ENCODE data around the gene MYBL2.

MYBL2 gene

DNA sequence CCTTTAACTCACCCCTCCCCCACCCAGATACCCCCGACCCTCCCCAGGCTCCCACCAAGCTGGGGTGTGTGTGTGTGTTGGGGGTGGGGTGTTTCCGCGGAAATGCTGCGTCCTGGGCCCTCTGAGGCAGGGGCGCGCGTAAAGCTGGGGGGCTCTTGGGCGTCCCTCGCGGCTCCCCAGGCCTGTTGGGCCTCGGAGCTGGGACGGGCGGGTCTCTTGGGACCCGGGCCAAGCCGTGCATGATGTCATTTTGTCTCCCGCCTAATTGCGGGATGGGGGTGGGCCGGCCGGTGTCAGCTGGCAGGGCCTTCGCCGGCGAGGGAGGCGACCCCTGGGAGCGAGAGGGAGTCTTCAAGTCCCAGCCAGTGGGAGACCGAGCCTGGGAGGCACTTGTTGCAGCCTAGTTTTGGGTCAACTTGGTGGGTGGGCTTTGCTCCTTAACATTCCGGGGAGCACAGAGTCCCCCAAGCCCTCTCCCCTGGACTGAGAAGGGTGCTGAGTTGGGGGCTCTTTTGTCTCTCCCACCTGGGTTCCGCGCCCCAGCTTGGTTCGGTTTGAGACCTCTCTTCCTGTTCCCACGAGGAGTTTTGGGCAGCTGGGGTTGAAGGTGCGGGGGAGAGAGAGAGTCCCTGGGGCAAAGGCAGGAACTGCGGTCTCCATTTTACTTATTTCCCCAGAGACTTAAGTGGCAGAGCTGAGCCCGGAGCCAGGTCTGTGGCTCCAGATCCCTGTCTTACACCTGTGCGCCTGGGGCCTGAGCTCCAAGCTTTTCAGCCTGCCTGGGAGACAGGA is 623 bp downstream of the MYBL2 start:
- peak; percentile 91 to 93 for DNase-seq
- no peak for TF ChIP-seq GATA1 (IDR thresholded peaks at IDR 0.05; ENCODE audit: low read depth, low read length)
- no peak for TF ChIP-seq POLR2A (IDR thresholded peaks at IDR 0.05; ENCODE audit: low read length)

DNA sequence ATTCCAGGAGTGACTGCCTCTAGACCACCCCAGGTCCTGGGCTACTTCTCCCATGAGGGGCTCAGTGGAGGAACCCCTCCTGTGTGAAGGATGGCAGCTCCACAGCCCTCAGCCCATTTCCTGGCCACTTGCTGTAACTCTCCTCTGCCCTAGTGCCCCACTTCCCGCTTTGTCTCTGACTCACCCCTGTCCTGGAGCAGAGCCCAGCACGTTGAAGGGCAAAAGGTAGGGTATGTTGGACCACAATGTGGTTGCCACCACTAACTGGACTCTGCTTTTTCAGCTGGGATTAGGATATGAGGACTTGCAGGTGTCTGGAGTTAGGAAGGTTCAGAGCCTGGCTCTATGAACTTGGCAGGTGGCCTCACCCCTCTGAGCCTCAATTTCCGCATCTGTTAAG is 2.4 kb downstream of the MYBL2 start:
- peak; percentile 26 to 40 for DNase-seq
- TF ChIP-seq POLR2A (IDR thresholded peaks at IDR 0.05; ENCODE audit: low read length) (no peak), GATA1 (IDR thresholded peaks at IDR 0.05; ENCODE audit: low read depth, low read length) (no peak)

DNA sequence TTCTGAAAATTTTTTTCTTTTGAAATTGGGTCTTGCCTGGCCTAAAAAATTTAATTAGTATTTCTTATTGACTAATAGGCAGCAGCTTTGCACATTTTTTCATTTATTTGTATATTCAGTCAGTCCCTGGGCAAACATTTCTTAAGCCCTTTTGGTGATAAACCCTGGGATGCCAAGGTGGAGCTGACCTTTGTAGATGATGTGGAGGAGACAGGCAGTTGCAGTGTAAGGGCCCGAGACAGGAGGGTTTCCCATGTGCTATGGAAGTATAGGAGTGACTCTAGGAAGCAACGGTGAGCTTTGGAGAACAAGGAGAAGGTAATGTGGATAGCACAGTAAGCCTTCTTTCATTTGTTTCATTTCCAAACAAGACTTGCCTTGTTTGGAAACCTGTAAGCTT is 3.5 kb downstream of the MYBL2 start:
- no peak for TF ChIP-seq GATA1 (IDR thresholded peaks at IDR 0.05; ENCODE audit: low read depth, low read length)
- TF ChIP-seq POLR2A (IDR thresholded peaks at IDR 0.05; ENCODE audit: low read length), result no peak
- DNase-seq, result peak in 1 of 2 experiments; percentile 9

DNA sequence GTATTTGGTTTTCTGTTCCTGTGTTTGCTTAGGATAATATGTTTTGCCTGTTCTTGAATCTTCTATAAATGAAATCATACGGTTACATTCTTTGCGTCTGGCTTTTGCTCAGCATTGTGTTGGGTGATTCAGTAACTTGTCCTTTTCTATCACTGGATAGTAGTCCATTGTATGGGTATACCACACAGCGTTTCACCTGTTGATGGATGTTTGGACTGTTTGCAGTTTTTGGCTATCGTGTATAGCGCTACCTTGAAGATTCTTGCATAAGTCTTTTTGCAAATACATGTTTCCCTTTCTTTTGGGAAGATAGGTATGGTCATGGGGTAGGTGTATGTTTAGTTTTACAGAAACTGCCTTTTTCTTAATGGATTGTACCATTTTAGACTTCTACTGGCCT is 9.5 kb downstream of the MYBL2 start:
- TF ChIP-seq GATA1 (IDR thresholded peaks at IDR 0.05; ENCODE audit: low read depth, low read length) (no peak), POLR2A (IDR thresholded peaks at IDR 0.05; ENCODE audit: low read length) (no peak)
- DNase-seq, result no peak

DNA sequence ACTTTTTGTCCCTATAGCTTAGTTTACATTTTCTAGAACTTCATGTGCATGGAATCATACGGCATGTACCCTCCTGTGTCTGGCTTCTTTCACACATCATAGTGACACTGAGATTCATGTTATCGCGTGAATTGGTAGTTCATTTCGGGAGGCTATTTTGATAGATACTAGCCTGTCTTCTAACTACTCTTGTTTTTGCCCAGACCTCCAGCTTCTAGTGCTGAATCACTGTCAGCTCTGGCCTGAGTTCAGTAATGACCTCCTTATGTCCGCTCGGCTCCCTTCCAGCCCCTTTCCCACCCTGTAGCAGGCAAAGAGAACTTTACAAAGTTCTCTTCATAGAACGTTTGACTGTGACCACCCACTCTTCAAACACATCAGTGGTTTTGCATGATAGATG is 14.1 kb downstream of the MYBL2 start:
- no peak for DNase-seq
- TF ChIP-seq POLR2A (IDR thresholded peaks at IDR 0.05; ENCODE audit: low read length) (no peak), GATA1 (IDR thresholded peaks at IDR 0.05; ENCODE audit: low read depth, low read length) (no peak)

DNA sequence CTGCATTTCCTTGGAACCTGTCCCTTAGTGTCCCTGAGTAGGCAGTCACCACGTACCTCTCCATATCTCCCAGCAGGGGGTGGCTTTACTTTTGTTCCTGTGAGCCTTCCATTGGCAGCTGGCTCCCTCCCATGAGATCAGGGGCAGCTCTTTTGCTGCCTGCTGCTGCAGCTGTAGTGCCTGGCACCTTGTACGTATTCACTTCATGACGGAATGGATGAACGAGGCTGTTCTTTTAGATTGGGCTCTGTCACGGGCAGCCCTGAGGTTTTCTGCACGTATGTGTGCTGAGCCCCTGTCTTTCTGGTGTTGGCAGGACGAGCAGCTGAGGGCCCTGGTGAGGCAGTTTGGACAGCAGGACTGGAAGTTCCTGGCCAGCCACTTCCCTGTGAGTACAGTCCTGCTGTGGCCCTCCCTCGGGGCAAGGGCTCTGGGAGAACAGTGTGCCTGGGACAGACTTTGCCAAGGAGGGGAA is 14.6 kb downstream of the MYBL2 start:
- DNase-seq, result no peak
- TF ChIP-seq POLR2A (IDR thresholded peaks at IDR 0.05; ENCODE audit: low read length) (no peak), GATA1 (IDR thresholded peaks at IDR 0.05; ENCODE audit: low read depth, low read length) (no peak)

DNA sequence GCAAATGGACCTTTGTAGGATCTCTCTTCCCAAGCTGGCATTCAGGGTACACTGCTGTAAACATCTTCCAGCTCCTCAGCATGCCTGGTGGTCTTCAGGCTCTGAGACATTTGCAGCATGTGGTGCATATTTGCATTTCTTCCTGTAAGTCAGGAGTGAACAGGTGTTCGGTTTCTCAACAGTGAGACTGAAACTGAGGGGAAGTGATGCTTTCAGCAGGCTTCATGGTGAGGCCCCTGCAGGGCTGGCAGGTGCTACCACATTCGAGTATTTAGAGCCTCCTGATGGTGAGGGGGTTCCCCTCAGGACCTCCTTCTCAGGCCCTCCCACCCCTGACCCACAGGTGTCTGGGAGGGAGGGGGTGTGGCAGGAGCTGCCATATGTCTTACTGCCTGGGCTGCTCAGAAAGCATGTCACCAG is 15.1 kb downstream of the MYBL2 start:
- TF ChIP-seq GATA1 (IDR thresholded peaks at IDR 0.05; ENCODE audit: low read depth, low read length), result no peak
- TF ChIP-seq POLR2A (IDR thresholded peaks at IDR 0.05; ENCODE audit: low read length), result no peak
- DNase-seq, result no peak

DNA sequence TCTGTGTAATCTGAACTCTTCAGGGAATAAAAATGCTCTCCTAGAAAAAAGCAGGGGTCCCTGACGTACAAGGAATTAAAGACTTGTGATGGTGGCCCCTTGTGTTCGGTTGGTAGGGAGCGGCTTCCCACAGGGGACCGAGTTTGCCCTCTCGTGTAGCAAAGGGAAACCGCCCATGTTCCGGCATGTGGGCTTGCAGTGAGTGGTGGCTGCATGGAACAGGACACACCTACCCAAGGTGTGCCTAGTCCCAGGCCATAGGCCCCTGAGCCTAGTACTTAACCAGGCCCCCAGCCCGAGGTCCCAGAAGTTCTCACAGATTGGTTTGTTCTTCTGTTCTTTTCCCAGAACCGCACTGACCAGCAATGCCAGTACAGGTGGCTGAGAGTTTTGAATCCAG is 15.5 kb downstream of the MYBL2 start:
- TF ChIP-seq GATA1 (IDR thresholded peaks at IDR 0.05; ENCODE audit: low read depth, low read length), result no peak
- no peak for TF ChIP-seq POLR2A (IDR thresholded peaks at IDR 0.05; ENCODE audit: low read length)
- DNase-seq, result no peak

DNA sequence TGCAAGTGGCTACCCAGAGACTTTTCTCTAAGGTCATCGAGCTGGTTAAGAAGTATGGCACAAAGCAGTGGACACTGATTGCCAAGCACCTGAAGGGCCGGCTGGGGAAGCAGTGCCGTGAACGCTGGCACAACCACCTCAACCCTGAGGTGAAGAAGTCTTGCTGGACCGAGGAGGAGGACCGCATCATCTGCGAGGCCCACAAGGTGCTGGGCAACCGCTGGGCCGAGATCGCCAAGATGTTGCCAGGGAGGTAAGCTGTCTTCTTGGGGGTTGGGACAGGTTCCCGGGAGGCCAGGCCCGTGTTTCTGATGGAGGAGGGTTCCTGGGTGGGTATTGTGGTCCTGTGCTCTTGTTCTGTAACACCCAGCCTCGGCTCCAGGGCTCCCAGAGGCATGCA is 19.9 kb downstream of the MYBL2 start:
- no peak for DNase-seq
- TF ChIP-seq GATA1 (IDR thresholded peaks at IDR 0.05; ENCODE audit: low read depth, low read length) (no peak), POLR2A (IDR thresholded peaks at IDR 0.05; ENCODE audit: low read length) (no peak)

DNA sequence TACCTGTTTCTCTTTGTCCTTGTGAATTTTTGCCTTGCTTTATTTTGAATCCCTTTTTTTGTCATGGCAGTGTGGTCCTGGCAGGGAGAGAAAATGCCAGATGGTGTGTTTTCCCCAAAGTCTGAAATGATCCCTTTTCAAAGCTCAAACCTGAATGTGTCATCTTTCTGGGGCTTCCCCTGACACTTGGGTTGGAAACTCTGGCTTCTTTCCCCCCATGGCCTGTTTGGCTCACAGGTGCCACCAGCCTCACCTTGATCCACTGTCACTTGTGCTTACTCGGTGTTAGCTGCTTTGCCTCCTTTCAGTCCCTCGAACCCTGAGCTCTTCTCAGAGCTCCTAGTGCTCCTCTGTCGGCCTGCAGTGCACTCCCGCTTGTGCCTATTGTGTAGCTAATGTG is 22.3 kb downstream of the MYBL2 start:
- TF ChIP-seq POLR2A (IDR thresholded peaks at IDR 0.05; ENCODE audit: low read length), result no peak
- TF ChIP-seq GATA1 (IDR thresholded peaks at IDR 0.05; ENCODE audit: low read depth, low read length), result no peak

DNA sequence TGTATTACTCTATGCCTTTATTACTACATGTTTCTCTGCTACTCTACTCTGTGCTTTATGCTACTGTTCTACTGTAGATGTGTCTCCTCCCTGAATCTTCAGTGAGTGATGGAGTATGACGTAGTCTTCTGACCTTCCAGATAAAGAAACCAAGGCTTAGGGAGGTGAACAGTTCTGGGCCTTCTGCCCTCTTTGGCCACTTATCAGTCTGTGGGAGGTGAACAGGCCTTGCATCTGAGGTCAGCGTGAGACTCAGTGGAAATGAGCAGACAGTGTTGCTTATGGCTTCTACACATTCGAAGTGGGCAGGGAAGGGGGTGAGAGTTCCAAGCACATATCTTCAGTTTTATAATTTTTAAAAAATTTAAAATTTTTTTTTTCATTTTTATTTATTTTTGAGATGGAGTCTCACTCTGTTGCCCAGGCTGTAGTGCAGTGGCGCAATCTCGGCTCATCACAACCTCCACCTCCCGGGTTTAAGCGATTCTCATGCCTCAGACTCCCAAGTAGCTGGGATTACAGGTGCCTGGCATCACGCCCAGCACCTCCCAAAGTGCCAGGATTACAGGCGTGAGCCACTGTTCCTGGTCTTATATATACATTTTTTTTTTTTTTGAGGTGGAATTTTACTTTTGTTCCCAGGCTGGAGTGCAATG is 24.2 kb downstream of the MYBL2 start:
- TF ChIP-seq GATA1 (IDR thresholded peaks at IDR 0.05; ENCODE audit: low read depth, low read length) (no peak), POLR2A (IDR thresholded peaks at IDR 0.05; ENCODE audit: low read length) (no peak)
- DNase-seq, result peak; percentile 85 to 92

More for the DNA sequence above, 22.3 kb downstream of the MYBL2 start:
- no peak for DNase-seq

DNA sequence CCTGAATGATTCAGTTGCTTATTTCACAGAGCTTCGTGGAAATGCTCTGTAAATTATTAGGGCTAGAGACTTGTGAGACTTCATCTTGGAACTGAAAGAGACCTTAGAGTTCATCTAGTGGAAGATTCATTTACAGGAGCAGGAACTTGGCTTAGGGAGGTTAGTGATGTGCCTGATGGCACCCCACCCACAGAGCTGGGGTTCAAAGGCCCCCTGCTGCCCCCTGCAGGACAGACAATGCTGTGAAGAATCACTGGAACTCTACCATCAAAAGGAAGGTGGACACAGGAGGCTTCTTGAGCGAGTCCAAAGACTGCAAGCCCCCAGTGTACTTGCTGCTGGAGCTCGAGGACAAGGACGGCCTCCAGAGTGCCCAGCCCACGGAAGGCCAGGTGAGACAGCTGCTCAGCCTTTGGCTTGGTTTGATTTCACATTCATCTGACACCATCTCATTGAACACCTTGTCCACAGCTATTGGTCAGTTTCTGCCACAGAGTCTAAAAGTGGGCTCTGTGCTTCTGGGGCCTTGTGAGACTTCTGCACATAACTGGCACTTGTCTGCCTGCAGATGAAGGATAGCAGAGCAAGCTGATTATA is 25.1 kb downstream of the MYBL2 start:
- no peak for TF ChIP-seq POLR2A (IDR thresholded peaks at IDR 0.05; ENCODE audit: low read length)
- TF ChIP-seq GATA1 (IDR thresholded peaks at IDR 0.05; ENCODE audit: low read depth, low read length), result no peak
- DNase-seq, result peak; percentile 79 to 88

DNA sequence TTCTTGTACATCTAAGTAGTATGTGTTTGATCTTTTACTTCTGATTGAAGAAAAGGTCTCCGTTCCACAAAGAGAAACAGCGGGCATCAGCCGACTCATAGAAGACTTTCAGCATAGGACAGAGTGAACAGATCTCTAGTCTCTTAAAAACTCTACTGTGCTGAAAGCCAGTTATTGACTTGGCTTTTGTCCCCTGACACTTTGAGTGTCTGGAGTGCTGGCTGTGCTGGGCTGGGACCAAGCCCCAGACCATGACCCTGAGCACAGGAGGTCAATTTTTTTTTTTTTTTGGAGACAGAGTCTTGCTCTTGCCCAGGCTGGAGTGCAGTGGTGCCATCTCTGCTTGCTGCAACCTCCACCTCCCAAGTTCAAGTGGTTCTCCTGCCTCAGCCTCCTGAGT is 27.8 kb downstream of the MYBL2 start:
- TF ChIP-seq POLR2A (IDR thresholded peaks at IDR 0.05; ENCODE audit: low read length) (no peak), GATA1 (IDR thresholded peaks at IDR 0.05; ENCODE audit: low read depth, low read length) (no peak)
- no peak for DNase-seq

DNA sequence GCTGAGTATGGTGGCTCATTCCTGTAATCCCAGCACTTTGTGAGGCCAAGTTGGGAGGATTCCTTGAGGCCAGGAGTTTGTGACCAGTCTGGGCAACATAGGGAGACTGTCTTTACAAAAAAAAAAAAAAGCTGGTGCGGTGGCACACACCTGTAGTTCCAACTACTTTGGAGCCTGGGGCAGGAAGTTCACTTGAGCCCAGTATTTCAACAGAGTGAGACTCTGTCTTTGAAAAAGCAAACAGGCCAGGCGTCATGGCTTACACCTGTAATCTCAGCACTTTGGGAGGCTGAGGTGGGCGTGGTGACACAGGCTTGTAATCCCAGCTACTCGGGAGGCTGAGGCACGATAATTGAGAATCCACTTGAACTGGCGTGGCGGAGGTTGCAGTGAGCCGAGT is 28.7 kb downstream of the MYBL2 start:
- no peak for TF ChIP-seq POLR2A (IDR thresholded peaks at IDR 0.05; ENCODE audit: low read length)
- no peak for TF ChIP-seq GATA1 (IDR thresholded peaks at IDR 0.05; ENCODE audit: low read depth, low read length)
- DNase-seq, result no peak
